Caki2 (cell line): ENCODE measurements around the gene PNMT. TPM values are rescaled to one million over a fixed set of nuclear protein-coding genes. Genes with fewer than 3 reads are reported as not detected.

Experiments
- DNase-seq: peaks from one replicate; pipeline ENCODE4 v3.0.0-alpha.2; 2015; ENCODE audit warnings: low read depth
- in situ Hi-C: cut with HindIII; loops from 2 replicates; pipeline ENCODE4 v1.10.0; 2016; ENCODE audit warnings: low sequenced_read_pairs, low pct_unique_long_range_greater_than_20kb, mixed read lengths
- total RNA-seq: library from RNA; depleted of rRNA; stranded (reverse); fragments of >200 nt; shearing (Covaris generic); gene quantifications from 2 replicates; pipeline ENCODE4 v1.2.3, GENCODE V29; 2014; ENCODE audit warnings: low replicate concordance; rRNA removed

PNMT gene
- total RNA-seq, 1 experiment from 2014 or later, result not detected

DNA sequence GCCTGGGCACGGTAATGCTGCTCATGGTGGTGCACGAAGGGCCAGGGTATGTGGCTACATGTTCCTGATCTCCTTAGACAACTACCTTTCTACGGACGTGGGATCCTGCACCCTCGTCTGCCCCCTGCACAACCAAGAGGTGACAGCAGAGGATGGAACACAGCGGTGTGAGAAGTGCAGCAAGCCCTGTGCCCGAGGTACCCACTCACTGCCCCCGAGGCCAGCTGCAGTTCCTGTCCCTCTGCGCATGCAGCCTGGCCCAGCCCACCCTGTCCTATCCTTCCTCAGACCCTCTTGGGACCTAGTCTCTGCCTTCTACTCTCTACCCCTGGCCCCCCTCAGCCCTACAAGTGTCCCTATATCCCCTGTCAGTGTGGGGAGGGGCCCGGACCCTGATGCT, 43.6 kb downstream of the PNMT start:
- no peak for DNase-seq
- in situ Hi-C loops, result no loop called here

DNA sequence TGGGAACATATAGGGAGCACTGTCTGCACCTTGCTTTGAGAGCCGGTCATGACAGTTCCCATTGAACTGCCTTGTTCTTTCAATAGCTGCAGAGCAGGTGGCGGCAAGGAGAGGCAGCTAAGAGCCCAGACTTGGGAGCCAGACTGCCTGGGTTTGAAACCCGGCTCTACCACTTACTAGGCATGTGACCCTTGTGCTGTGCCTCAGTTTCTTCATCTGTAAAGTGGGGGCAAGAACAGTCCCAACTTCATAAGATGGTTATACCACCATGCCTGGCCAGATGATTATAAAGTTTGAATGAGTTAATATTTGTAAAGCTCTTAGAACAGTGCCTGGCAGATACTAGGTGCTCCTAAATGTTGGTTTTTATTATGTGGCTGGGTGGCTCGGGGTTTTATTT, 46.0 kb downstream of the PNMT start:
- DNase-seq, result no peak
- in situ Hi-C loops, result no loop called here

DNA sequence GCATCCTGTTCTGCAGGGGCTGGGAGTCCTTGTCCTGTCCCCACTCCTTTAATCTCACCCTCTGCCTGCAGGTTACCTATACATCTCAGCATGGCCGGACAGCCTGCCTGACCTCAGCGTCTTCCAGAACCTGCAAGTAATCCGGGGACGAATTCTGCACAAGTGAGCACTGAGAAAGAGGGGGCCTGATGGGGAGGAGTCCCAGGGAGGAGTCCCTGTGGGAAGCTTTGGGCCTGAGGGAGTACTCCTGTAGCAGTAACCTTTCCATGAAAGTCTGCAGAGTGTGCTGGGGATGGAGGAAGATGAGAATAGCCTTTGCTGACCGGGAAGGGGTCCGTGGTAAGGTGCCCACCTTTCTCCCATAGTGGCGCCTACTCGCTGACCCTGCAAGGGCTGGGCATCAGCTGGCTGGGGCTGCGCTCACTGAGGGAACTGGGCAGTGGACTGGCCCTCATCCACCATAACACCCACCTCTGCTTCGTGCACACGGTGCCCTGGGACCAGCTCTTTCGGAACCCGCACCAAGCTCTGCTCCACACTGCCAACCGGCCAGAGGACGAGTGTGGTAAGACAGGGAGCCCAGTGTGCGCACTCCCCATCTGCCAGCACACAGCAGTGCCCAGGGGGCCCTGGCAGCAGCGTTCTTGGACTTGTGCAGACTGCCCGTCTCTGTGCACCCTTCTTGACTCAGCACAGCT, 47.3 kb downstream of the PNMT start:
- in situ Hi-C loops, result no loop called here
- no peak for DNase-seq

- in situ Hi-C loops, result no loop called here
- DNase-seq, result no peak
These were observed 48.0 kb downstream of the PNMT start for GRCh38 chr17:39716073-39716818.

DNA sequence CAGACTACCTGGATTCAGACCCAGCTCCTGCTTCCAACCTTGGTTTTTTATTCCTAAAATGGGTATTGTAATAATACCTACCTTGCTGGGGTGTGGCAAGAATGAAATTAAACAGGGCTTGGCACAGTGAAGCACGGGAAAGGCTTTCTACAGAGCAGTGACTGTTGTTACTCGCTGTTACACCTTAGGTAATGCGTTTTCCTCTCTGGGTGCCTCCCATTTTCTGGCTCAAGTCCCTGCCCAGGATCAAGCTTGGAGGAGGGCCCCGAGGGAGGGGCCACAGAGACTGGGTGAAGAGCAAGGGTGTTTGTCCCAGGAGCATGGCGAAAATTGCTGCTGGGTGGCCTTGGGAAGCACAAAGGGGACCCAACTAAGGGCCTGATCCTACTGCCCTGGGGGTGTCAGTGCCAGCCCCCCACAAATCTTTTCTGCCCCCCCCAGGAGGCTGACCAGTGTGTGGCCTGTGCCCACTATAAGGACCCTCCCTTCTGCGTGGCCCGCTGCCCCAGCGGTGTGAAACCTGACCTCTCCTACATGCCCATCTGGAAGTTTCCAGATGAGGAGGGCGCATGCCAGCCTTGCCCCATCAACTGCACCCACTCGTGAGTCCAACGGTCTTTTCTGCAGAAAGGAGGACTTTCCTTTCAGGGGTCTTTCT, 48.8 kb downstream of the PNMT start:
- DNase-seq, result no peak
- in situ Hi-C loops, result no loop called here

GRCh38 chr17:39717660-39718059, 49.4 kb downstream of the PNMT start:
- in situ Hi-C loops, result no loop called here
- no peak for DNase-seq

- in situ Hi-C loops, result no loop called here
- no peak for DNase-seq
These were observed 51.5 kb downstream of the PNMT start for GRCh38 chr17:39719563-39720355.

Other genes with a start within 250 kb of the PNMT start
- 10.0 and 29.8 TPM in 2 replicates for gene MED1, start 217.2 kb upstream of the PNMT start, total RNA-seq
- gene CDK12, start 207.0 kb upstream of the PNMT start, total RNA-seq, result 13.3 and 14.5 TPM in 2 replicates
- gene NEUROD2, start 60.5 kb upstream of the PNMT start, total RNA-seq, result not detected in 2 replicates
- not detected in 2 replicates for gene PPP1R1B, start 41.5 kb upstream of the PNMT start, total RNA-seq
- 52.3 and 69.5 TPM in 2 replicates for gene STARD3, start 31.3 kb upstream of the PNMT start, total RNA-seq
- gene TCAP, start 3.1 kb upstream of the PNMT start, total RNA-seq, result 0.91 TPM in 1 of 2 replicates, not detected in the other
- 5.4 and 13.1 TPM in 2 replicates for gene PGAP3, start 19.6 kb downstream of the PNMT start, total RNA-seq
- gene ERBB2, start 31.6 kb downstream of the PNMT start, total RNA-seq, result 46.1 and 51.1 TPM in 2 replicates
- 61.8 and 63.2 TPM in 2 replicates for gene MIEN1, start 62.1 kb downstream of the PNMT start, total RNA-seq
- 28.3 and 29.4 TPM in 2 replicates for gene GRB7, start 69.5 kb downstream of the PNMT start, total RNA-seq
- not detected in 2 replicates for gene IKZF3, start 195.9 kb downstream of the PNMT start, total RNA-seq
- not detected in 2 replicates for gene ZPBP2, start 199.7 kb downstream of the PNMT start, total RNA-seq